Stimulated activated CD8-positive, alpha-beta memory T cell treated with anti-CD3 and anti-CD28 coated beads, Interleukin-4, amount 100 ng/mL, for 1 hour (primary cell): Measurements from ENCODE around the gene PAFAH2.
"Not testable (repeated sequence)": the region's sequence is repeated elsewhere in the genome, so short reads cannot be mapped to it uniquely, and the experiment has no call there.

Experiments
- DNase-seq, 2 donors: peaks; one replicate each; pipeline ENCODE4 v3.0.0-alpha.2; 2020; ENCODE audit warnings: low read depth in 2 of 2, low spot score in 1 of 2

PAFAH2 gene

GRCh38 chr1:25989440-25990234 is 8.2 kb downstream of the PAFAH2 start:
- no peak for DNase-seq

- no peak for DNase-seq
Observed at GRCh38 chr1:25987951-25988350, 9.9 kb downstream of the PAFAH2 start.

GRCh38 chr1:25986773-25987172 is 11.1 kb downstream of the PAFAH2 start:
- not testable (repeated sequence) for DNase-seq

GRCh38 chr1:25985670-25986069 is 12.2 kb downstream of the PAFAH2 start:
- DNase-seq = no peak

GRCh38 chr1:25985171-25985570 is 12.7 kb downstream of the PAFAH2 start:
- DNase-seq = no peak

- DNase-seq = no peak
Observed at GRCh38 chr1:25979210-25979609, 18.7 kb downstream of the PAFAH2 start.

GRCh38 chr1:25978403-25978802 is 19.5 kb downstream of the PAFAH2 start:
- no peak for DNase-seq

- DNase-seq = no peak
Observed at GRCh38 chr1:25977801-25978200, 20.1 kb downstream of the PAFAH2 start.

GRCh38 chr1:25973610-25974321 is 24.1 kb downstream of the PAFAH2 start:
- DNase-seq = no peak

GRCh38 chr1:25971811-25972180 is 26.1 kb downstream of the PAFAH2 start:
- DNase-seq = no peak

GRCh38 chr1:25971066-25971810 is 26.6 kb downstream of the PAFAH2 start:
- DNase-seq = no peak

- DNase-seq = no peak
Observed at GRCh38 chr1:25967308-25967707, 30.6 kb downstream of the PAFAH2 start.

- no peak for DNase-seq
Observed at GRCh38 chr1:25959611-25960010, 38.3 kb downstream of the PAFAH2 start.

GRCh38 chr1:25958465-25958864 is 39.4 kb downstream of the PAFAH2 start:
- DNase-seq = no peak

GRCh38 chr1:25955553-25955952 is 42.3 kb downstream of the PAFAH2 start:
- DNase-seq = no peak

GRCh38 chr1:25954282-25954938 is 43.5 kb downstream of the PAFAH2 start:
- DNase-seq = no peak

GRCh38 chr1:25952841-25953401 is 44.9 kb downstream of the PAFAH2 start:
- no peak for DNase-seq

- no peak for DNase-seq
Observed at GRCh38 chr1:25948641-25949040, 49.2 kb downstream of the PAFAH2 start.

GRCh38 chr1:25947027-25947426 is 50.8 kb downstream of the PAFAH2 start:
- DNase-seq = no peak

GRCh38 chr1:25945761-25946160 is 52.1 kb downstream of the PAFAH2 start:
- no peak for DNase-seq

- DNase-seq = no peak
Observed at GRCh38 chr1:25944986-25945385, 52.9 kb downstream of the PAFAH2 start.
